NCI-H774 (cell line): ENCODE measurements around the gene CALHM2.
"Not testable (repeated sequence)": the region's sequence is repeated elsewhere in the genome, so short reads cannot be mapped to it uniquely, and the experiment has no call there.

Experiments
- DNase-seq: peaks from one replicate; lab custom pipeline; 2025; lab: John Stamatoyannopoulos, UW

CALHM2 gene

GRCh38 chr10:103449208-103450144, 2.7 kb downstream of the CALHM2 start:
- DNase-seq: no peak

- DNase-seq: no peak
These were observed 3.4 kb downstream of the CALHM2 start for GRCh38 chr10:103448746-103449145.

GRCh38 chr10:103447187-103447586, 5.0 kb downstream of the CALHM2 start:
- DNase-seq: no peak

- no peak for DNase-seq
These were observed 6.2 kb downstream of the CALHM2 start for GRCh38 chr10:103445767-103446567.

GRCh38 chr10:103445366-103445765, 6.8 kb downstream of the CALHM2 start:
- DNase-seq: no peak

- no peak for DNase-seq
These were observed 7.7 kb downstream of the CALHM2 start for GRCh38 chr10:103444478-103444877.

- DNase-seq: no peak
These were observed 8.5 kb downstream of the CALHM2 start for GRCh38 chr10:103443475-103444185.

- no peak for DNase-seq
These were observed 10.1 kb downstream of the CALHM2 start for GRCh38 chr10:103442031-103442461.

- no peak for DNase-seq
These were observed 10.6 kb downstream of the CALHM2 start for GRCh38 chr10:103441611-103442010.

GRCh38 chr10:103441206-103441605, 11.0 kb downstream of the CALHM2 start:
- DNase-seq: no peak

- DNase-seq: no peak
These were observed 11.8 kb downstream of the CALHM2 start for GRCh38 chr10:103440416-103440815.

- no peak for DNase-seq
These were observed 12.4 kb downstream of the CALHM2 start for GRCh38 chr10:103439776-103440175.

- no peak for DNase-seq
These were observed 18.3 kb downstream of the CALHM2 start for GRCh38 chr10:103433858-103434257.

GRCh38 chr10:103431902-103432301, 20.3 kb downstream of the CALHM2 start:
- no peak for DNase-seq

- DNase-seq: no peak
These were observed 22.5 kb downstream of the CALHM2 start for GRCh38 chr10:103429647-103430046.

- no peak for DNase-seq
These were observed 23.1 kb downstream of the CALHM2 start for GRCh38 chr10:103428989-103429643.

- DNase-seq: no peak
These were observed 24.3 kb downstream of the CALHM2 start for GRCh38 chr10:103427866-103428265.

GRCh38 chr10:103423748-103424147, 28.4 kb downstream of the CALHM2 start:
- no peak for DNase-seq

GRCh38 chr10:103419101-103419500, 33.1 kb downstream of the CALHM2 start:
- no peak for DNase-seq

GRCh38 chr10:103417601-103418000, 34.6 kb downstream of the CALHM2 start:
- DNase-seq: no peak

- DNase-seq: not testable (repeated sequence)
These were observed 35.1 kb downstream of the CALHM2 start for GRCh38 chr10:103417148-103417469.
